ENCODE results near the gene CUBN.

DNA sequence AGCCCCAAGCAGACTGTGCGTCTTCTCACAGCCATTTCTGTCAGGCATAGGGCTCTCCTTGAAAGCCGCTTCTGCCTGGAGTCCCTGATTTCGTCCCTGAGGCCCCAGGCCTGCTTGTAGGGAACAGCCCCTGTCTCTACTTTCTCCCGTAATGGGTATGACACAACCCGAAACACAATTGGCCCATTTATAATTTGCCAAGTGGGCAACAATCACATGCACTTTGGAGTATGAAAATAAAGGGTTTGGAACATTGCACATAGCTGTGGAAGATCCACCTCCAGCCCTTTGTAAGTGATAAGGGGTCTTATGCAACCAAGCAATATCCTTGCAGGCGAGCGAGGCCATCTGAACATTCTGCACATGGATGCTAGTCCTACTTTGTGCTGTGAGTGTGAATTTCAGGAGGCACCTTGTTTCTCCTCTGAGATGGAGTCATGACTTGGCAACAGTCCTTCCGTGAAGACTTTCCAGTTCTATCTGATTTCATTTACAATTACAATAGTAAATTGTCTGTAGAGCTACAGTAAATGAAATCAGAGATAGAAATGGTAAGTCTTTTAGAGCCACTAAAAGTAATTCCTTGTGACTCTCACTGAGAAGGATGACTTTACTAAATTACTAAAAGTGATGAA is 141.5 kb downstream of the CUBN start:
- TF ChIP-seq, protein P1, sequence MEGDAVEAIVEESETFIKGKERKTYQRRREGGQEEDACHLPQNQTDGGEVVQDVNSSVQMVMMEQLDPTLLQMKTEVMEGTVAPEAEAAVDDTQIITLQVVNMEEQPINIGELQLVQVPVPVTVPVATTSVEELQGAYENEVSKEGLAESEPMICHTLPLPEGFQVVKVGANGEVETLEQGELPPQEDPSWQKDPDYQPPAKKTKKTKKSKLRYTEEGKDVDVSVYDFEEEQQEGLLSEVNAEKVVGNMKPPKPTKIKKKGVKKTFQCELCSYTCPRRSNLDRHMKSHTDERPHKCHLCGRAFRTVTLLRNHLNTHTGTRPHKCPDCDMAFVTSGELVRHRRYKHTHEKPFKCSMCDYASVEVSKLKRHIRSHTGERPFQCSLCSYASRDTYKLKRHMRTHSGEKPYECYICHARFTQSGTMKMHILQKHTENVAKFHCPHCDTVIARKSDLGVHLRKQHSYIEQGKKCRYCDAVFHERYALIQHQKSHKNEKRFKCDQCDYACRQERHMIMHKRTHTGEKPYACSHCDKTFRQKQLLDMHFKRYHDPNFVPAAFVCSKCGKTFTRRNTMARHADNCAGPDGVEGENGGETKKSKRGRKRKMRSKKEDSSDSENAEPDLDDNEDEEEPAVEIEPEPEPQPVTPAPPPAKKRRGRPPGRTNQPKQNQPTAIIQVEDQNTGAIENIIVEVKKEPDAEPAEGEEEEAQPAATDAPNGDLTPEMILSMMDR (conservative IDR thresholded peaks at IDR 0.05 in 1 of 2, IDR thresholded peaks at IDR 0.05 in 1 of 2; ENCODE audit: extremely low read depth in 1 of 2, insufficient read depth in 1 of 2, low read depth in 1 of 2, low read length in 2 of 2): no peak
- TF ChIP-seq EZH2 (IDR thresholded peaks at IDR 0.05; ENCODE audit: borderline replicate concordance, low read length): no peak

Data from mammary epithelial cell (primary cell).